PC-9 (cell line): Measurements from ENCODE around the gene MGST1.

Experiments used
- CTCF ChIP-seq: fragments of 200-600 bp; sonication (generic); conservative IDR thresholded peaks from 2 replicates; pipeline ENCODE4 v1.6.1; 2017; ENCODE audit warnings: mixed run types, antibody characterized with exemption, mild to moderate bottlenecking, moderate library complexity
- EZH2 ChIP-seq: fragments of 200-600 bp; sonication (generic); IDR thresholded peaks from 2 replicates; pipeline ENCODE4 v1.8.0; 2017; ENCODE audit warnings: antibody characterized with exemption, low read depth

- TF ChIP-seq CTCF = no peak
- no peak for TF ChIP-seq EZH2
Measured at GRCh38 chr12:16310934-16311333, 36.5 kb upstream of the MGST1 start.
